DOHH2 (cell line): ENCODE results near the gene CTTNBP2NL.

Experiments
- H3F3A ChIP-seq: fragments of 200-600 bp; sonication (generic), shearing (Covaris generic); 2 replicates; pipeline ENCODE4 v1.6.0; 2016; ENCODE audit warnings: antibody characterized with exemption, mild to moderate bottlenecking; ENCODE audit not compliant: control insufficient read depth, insufficient read depth
- H3K27ac ChIP-seq: fragments of 200-600 bp; sonication (generic); 2 replicates; pipeline ENCODE4 v1.5.1; 2014; ENCODE audit warnings: low read depth, mild to moderate bottlenecking, low read length, moderate library complexity
- H3K27me3 ChIP-seq: fragments of 200-600 bp; sonication (generic); 2 replicates; pipeline ENCODE4 v1.6.1; 2014; ENCODE audit warnings: mild to moderate bottlenecking, low read length, mixed read lengths; ENCODE audit not compliant: control insufficient read depth
- H3K36me3 ChIP-seq: fragments of 200-600 bp; sonication (generic); 2 replicates; pipeline ENCODE4 v1.6.1; 2014; ENCODE audit warnings: mild to moderate bottlenecking, low read length, moderate library complexity, mixed read lengths; ENCODE audit not compliant: control insufficient read depth
- H3K4me1 ChIP-seq: fragments of 200-600 bp; sonication (generic); 2 replicates; pipeline ENCODE4 v1.6.1; 2014; ENCODE audit warnings: mild to moderate bottlenecking, low read length, mixed read lengths; ENCODE audit not compliant: control insufficient read depth
- H3K4me2 ChIP-seq: fragments of 200-600 bp; sonication (generic); 2 replicates; pipeline ENCODE4 v1.6.0; 2014; ENCODE audit warnings: mild to moderate bottlenecking, low read length, moderate library complexity
- H3K4me3 ChIP-seq: fragments of 200-600 bp; sonication (generic); 2 replicates; pipeline ENCODE4 v1.5.1; 2014; ENCODE audit warnings: mild to moderate bottlenecking, low read length, mixed read lengths
- H3K79me2 ChIP-seq: fragments of 200-600 bp; sonication (generic); 2 replicates; pipeline ENCODE4 v1.6.1; 2014; ENCODE audit warnings: mild to moderate bottlenecking, low read length, mixed read lengths; ENCODE audit not compliant: control insufficient read depth
- H3K9me2 ChIP-seq: fragments of 200-600 bp; sonication (generic); replicated peaks from 2 replicates; pipeline ENCODE4 v1.6.1; 2014; ENCODE audit warnings: mild to moderate bottlenecking, low read length, mixed read lengths; ENCODE audit not compliant: control insufficient read depth
- H3K9me3 ChIP-seq: fragments of 200-600 bp; sonication (generic); 2 replicates; pipeline ENCODE4 v1.6.1; 2014; ENCODE audit warnings: antibody characterized with exemption, low read length, mixed read lengths; ENCODE audit not compliant: control insufficient read depth, insufficient read depth
- H4K20me1 ChIP-seq: fragments of 200-600 bp; sonication (generic); 2 replicates; pipeline ENCODE4 v1.6.0; 2014; ENCODE audit warnings: low read depth, mild to moderate bottlenecking, antibody characterized with exemption, low read length, moderate library complexity; ENCODE audit not compliant: control insufficient read depth, insufficient read depth
- EZH2phosphoT487 ChIP-seq: fragments of 200-600 bp; sonication (generic); IDR thresholded peaks from 2 replicates; pipeline ENCODE4 v1.6.1; 2017; ENCODE audit warnings: borderline replicate concordance, mild to moderate bottlenecking, antibody characterized with exemption, low read length, moderate library complexity, mixed read lengths
- TF ChIP-seq, protein P1 (sequence below): fragments of 200-600 bp; sonication (generic); IDR thresholded peaks from one replicate; pipeline ENCODE4 v1.5.1; 2014; ENCODE audit warnings: antibody characterized with exemption, mild to moderate bottlenecking, low read depth, low read length; ENCODE audit not compliant: poor library complexity, severe bottlenecking

Gene CTTNBP2NL

GRCh38 chr1:112373806-112374205 is 22.2 kb upstream of the CTTNBP2NL start:
- TF ChIP-seq, protein P1, sequence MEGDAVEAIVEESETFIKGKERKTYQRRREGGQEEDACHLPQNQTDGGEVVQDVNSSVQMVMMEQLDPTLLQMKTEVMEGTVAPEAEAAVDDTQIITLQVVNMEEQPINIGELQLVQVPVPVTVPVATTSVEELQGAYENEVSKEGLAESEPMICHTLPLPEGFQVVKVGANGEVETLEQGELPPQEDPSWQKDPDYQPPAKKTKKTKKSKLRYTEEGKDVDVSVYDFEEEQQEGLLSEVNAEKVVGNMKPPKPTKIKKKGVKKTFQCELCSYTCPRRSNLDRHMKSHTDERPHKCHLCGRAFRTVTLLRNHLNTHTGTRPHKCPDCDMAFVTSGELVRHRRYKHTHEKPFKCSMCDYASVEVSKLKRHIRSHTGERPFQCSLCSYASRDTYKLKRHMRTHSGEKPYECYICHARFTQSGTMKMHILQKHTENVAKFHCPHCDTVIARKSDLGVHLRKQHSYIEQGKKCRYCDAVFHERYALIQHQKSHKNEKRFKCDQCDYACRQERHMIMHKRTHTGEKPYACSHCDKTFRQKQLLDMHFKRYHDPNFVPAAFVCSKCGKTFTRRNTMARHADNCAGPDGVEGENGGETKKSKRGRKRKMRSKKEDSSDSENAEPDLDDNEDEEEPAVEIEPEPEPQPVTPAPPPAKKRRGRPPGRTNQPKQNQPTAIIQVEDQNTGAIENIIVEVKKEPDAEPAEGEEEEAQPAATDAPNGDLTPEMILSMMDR, result no peak
- no peak for TF ChIP-seq EZH2phosphoT487
- Histone ChIP-seq H3K27ac (no peak overlapping the region), H3K36me3 (no peaks in the 10 kb centered on the region), H3K4me2 (no peak overlapping the region), H3K4me3 (no peak overlapping the region), H4K20me1 (no peaks in the 10 kb centered on the region), H3K9me3 (no peaks in the 10 kb centered on the region), H3K27me3 (peaks cover 16% of the 10 kb centered on the region), H3K79me2 (no peaks in the 10 kb centered on the region), H3K4me1 (no peaks in the 10 kb centered on the region), H3F3A (no peaks in the 10 kb centered on the region), H3K9me2 (no peaks in the 10 kb centered on the region)

DNA sequence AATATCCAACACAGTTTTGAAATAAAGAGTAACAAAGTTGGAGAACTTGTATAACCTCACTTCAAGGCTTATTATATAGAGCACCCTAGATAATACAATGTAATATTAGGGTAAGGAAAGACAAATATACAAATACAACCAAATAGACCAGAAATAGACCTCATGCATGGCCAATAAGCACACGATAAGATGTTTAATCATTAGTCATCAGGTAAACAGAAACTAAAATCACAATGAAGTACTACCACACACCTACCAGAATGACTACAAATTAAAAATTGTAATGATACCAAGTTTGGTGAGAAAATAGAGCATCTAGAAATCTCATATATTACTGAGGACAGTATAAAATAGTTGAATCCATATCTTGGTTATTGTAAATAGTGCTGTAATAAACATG is 20.3 kb upstream of the CTTNBP2NL start:
- H3K79me2 ChIP-seq, result no peaks in the 10 kb centered on the region
- H3K36me3 ChIP-seq, result no peaks in the 10 kb centered on the region
- no peak overlapping the region for H3K27ac ChIP-seq
- H3K9me2 ChIP-seq, result no peaks in the 10 kb centered on the region
- no peaks in the 10 kb centered on the region for H4K20me1 ChIP-seq
- peaks cover 12% of the 10 kb centered on the region for H3K27me3 ChIP-seq
- H3F3A ChIP-seq, result no peaks in the 10 kb centered on the region
- no peak for TF ChIP-seq EZH2phosphoT487
- TF ChIP-seq, protein P1, result no peak
- no peak overlapping the region for H3K4me2 ChIP-seq
- no peaks in the 10 kb centered on the region for H3K9me3 ChIP-seq
- no peak overlapping the region for H3K4me3 ChIP-seq
- H3K4me1 ChIP-seq, result no peaks in the 10 kb centered on the region

DNA sequence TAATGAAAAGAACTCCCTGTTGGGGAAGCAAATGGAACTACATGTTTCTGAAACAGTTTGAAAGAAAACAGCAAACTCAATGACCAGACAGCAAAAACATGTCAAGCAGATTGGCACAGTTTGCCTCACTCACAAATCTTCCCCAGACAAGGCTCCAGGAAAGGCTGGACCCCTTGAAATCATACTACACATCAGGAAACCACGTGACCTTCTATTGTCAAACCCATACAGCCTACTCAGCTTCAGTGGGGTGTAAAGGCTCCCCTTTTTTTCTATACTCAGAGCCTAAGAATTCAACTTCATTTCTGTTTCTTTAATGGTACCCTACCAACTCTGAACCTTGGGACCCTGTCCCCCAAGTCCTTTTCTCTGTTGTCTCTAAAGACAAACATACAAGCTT is 15.7 kb upstream of the CTTNBP2NL start:
- Histone ChIP-seq H3K9me3 (no peaks in the 10 kb centered on the region), H3K36me3 (no peaks in the 10 kb centered on the region), H3K4me3 (no peak overlapping the region), H3K4me2 (no peak overlapping the region), H3K27me3 (peaks cover 25% of the 10 kb centered on the region), H3K4me1 (no peaks in the 10 kb centered on the region), H3K27ac (no peak overlapping the region), H4K20me1 (no peaks in the 10 kb centered on the region), H3F3A (no peaks in the 10 kb centered on the region), H3K9me2 (no peaks in the 10 kb centered on the region), H3K79me2 (no peaks in the 10 kb centered on the region)
- TF ChIP-seq EZH2phosphoT487, result no peak
- TF ChIP-seq, protein P1, result no peak
